HG02981 (cell line): Measurements from ENCODE around the gene FANK1.
"Not testable (repeated sequence)": the region's sequence is repeated elsewhere in the genome, so short reads cannot be mapped to it uniquely, and the experiment has no call there.

Experiments
- ATAC-seq: cut with Tn5 transposase; IDR thresholded peaks from one replicate; pipeline ENCODE4 v1.9.1; 2021; ENCODE audit warnings: mild to moderate bottlenecking, moderate library complexity; ENCODE audit not compliant: unreplicated experiment

FANK1 gene

GRCh38 chr10:125926247-125926646, 29.9 kb downstream of the FANK1 start:
- no peak for ATAC-seq

- not testable (repeated sequence) for ATAC-seq
Observed at GRCh38 chr10:125927265-125927664, 30.9 kb downstream of the FANK1 start.

GRCh38 chr10:125928928-125929585, 32.7 kb downstream of the FANK1 start:
- ATAC-seq: no peak

- no peak for ATAC-seq
Observed at GRCh38 chr10:125929618-125930017, 33.3 kb downstream of the FANK1 start.

- no peak for ATAC-seq
Observed at GRCh38 chr10:125933693-125934092, 37.3 kb downstream of the FANK1 start.

- ATAC-seq: no peak
Observed at GRCh38 chr10:125936331-125936730, 40.0 kb downstream of the FANK1 start.

- no peak for ATAC-seq
Observed at GRCh38 chr10:125940515-125940914, 44.2 kb downstream of the FANK1 start.

- ATAC-seq: no peak
Observed at GRCh38 chr10:125951290-125951689, 54.9 kb downstream of the FANK1 start.

- no peak for ATAC-seq
Observed at GRCh38 chr10:125953778-125954385, 57.5 kb downstream of the FANK1 start.

GRCh38 chr10:125955766-125956165, 59.4 kb downstream of the FANK1 start:
- ATAC-seq: no peak

GRCh38 chr10:125961743-125962142, 65.4 kb downstream of the FANK1 start:
- no peak for ATAC-seq

- ATAC-seq: no peak
Observed at GRCh38 chr10:125962200-125962599, 65.8 kb downstream of the FANK1 start.

- no peak for ATAC-seq
Observed at GRCh38 chr10:125964558-125964957, 68.2 kb downstream of the FANK1 start.

GRCh38 chr10:125967533-125967932, 71.2 kb downstream of the FANK1 start:
- no peak for ATAC-seq

- not testable (repeated sequence) for ATAC-seq
Observed at GRCh38 chr10:125970077-125970630, 73.8 kb downstream of the FANK1 start.

- ATAC-seq: no peak
Observed at GRCh38 chr10:125976960-125977605, 80.7 kb downstream of the FANK1 start.

GRCh38 chr10:125979976-125980375, 83.6 kb downstream of the FANK1 start:
- no peak for ATAC-seq

- no peak for ATAC-seq
Observed at GRCh38 chr10:125980521-125981035, 84.2 kb downstream of the FANK1 start.

GRCh38 chr10:125982260-125982948, 86.0 kb downstream of the FANK1 start:
- peak; percentile 79 for ATAC-seq

- ATAC-seq: no peak
Observed at GRCh38 chr10:125983161-125983560, 86.8 kb downstream of the FANK1 start.

- ATAC-seq: no peak
Observed at GRCh38 chr10:125983656-125984055, 87.3 kb downstream of the FANK1 start.
